Measurements from ENCODE around the gene TSNAXIP1.
"Not testable (repeated sequence)": the region's sequence is repeated elsewhere in the genome, so short reads cannot be mapped to it uniquely, and the experiment has no call there.

DNA sequence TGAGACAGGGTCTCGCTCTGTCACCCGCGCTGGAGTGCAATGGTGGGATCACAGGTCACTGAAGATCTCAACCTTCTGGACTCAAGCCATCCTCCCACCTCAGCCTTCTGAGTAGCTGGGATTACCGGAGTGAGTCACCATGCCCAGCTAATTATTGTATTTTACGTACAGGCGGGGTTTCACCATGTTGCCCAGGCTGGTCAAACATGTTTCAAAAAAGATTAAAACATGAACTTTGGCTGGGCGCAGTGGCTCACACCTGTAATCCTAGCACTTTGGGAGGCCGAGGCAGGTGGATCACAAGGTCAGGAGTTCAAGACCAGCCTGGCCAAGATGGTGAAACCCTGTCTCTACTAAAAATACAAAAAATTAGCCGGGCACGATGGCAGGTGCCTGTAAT is 30.5 kb downstream of the TSNAXIP1 start:
- not testable (repeated sequence) for TF ChIP-seq POLR2A (IDR thresholded peaks at IDR 0.05; ENCODE audit: low read depth, low read length); SPI1 (IDR thresholded peaks at IDR 0.05; ENCODE audit: low read depth, low read length); PAX5 (IDR thresholded peaks at IDR 0.05; ENCODE audit: insufficient read depth, low read length, severe bottlenecking); TAF1 (IDR thresholded peaks at IDR 0.05; ENCODE audit: low read depth, low read length); POLR2AphosphoS5 (IDR thresholded peaks at IDR 0.05; ENCODE audit: low read depth, low read length); POU2F2 (IDR thresholded peaks at IDR 0.05; ENCODE audit: low read depth, low read length)

All from GM12891 (cell line).